ENCODE data around the gene RHOB. TPM values are rescaled to one million over a fixed set of nuclear protein-coding genes. Genes with fewer than 3 reads are reported as not detected.
"Not testable (repeated sequence)": the region's sequence is repeated elsewhere in the genome, so short reads cannot be mapped to it uniquely, and the experiment has no call there.

Gene RHOB
- total RNA-seq, 1 experiment from 2014 or later = 38.9 TPM

- BruUV-seq (replicated peaks) = no TSS peak
- intact Hi-C loops (cut with micrococcal nuclease; ENCODE audit: unreplicated experiment) (no loop called here), in situ Hi-C loops (cut with HindIII; ENCODE audit: low pct_unique_long_range_greater_than_20kb, low sequenced_read_pairs) (loop anchor here (25.0 kb wide), 1 partner anchor 203 kb away; no protein-coding TSS in a partner anchor)
- POLR2A ChIA-PET = no interaction called here
- CTCF ChIA-PET = no interaction called here
- Histone ChIP-seq H3K9me3 (ENCODE audit: control insufficient read depth, insufficient read depth, low read depth, low read length) (no peaks in the 10 kb centered on the region), H3K36me3 (ENCODE audit: control insufficient read depth, insufficient read depth, low read length) (no peaks in the 10 kb centered on the region), H3K4me1 (ENCODE audit: control insufficient read depth, insufficient read depth, low read length) (peaks cover 10% of the 10 kb centered on the region), H3K27me3 (ENCODE audit: control insufficient read depth, insufficient read depth, low read length) (no peaks in the 10 kb centered on the region), H3K27ac (ENCODE audit: low read length) (no peak overlapping the region), H3K4me3 (ENCODE audit: low read depth in 2 of 2, low read length in 2 of 2) (no peak overlapping the region)
- DNase-seq (ENCODE audit: low read depth, low spot score) (no peak), ATAC-seq (no peak)
- TF ChIP-seq REST (IDR thresholded peaks at IDR 0.05; ENCODE audit: insufficient read depth in 1 of 2, low read depth in 2 of 2, low read length in 1 of 2) (no peak), TCF7L2 (IDR thresholded peaks at IDR 0.05; ENCODE audit: low read depth, low read length) (no peak), POLR2AphosphoS5 (IDR thresholded peaks at IDR 0.05; ENCODE audit: low read depth, low read length) (no peak), SIN3A (IDR thresholded peaks at IDR 0.05; ENCODE audit: borderline replicate concordance, insufficient read depth, low read depth, low read length) (no peak), CTCF (IDR thresholded peaks at IDR 0.05) (no peak)
Measured at GRCh38 chr2:20433946-20434553, 12.8 kb upstream of the RHOB start.

GRCh38 chr2:20434588-20435294 lies 12.1 kb upstream of the RHOB start:
- CTCF ChIA-PET = no interaction called here
- in situ Hi-C loops (cut with HindIII; ENCODE audit: low pct_unique_long_range_greater_than_20kb, low sequenced_read_pairs) = loop anchor here (25.0 kb wide), 1 partner anchor 203 kb away; no protein-coding TSS in a partner anchor
- BruUV-seq (replicated peaks) = no TSS peak
- H3K36me3 ChIP-seq (ENCODE audit: control insufficient read depth, insufficient read depth, low read length) = no peaks in the 10 kb centered on the region
- intact Hi-C loops (cut with micrococcal nuclease; ENCODE audit: unreplicated experiment) = no loop called here
- TF ChIP-seq SIN3A (IDR thresholded peaks at IDR 0.05; ENCODE audit: borderline replicate concordance, insufficient read depth, low read depth, low read length) = no peak
- no peak for TF ChIP-seq TCF7L2 (IDR thresholded peaks at IDR 0.05; ENCODE audit: low read depth, low read length)
- TF ChIP-seq CTCF (IDR thresholded peaks at IDR 0.05) = no peak
- no peak for TF ChIP-seq REST (IDR thresholded peaks at IDR 0.05; ENCODE audit: insufficient read depth in 1 of 2, low read depth in 2 of 2, low read length in 1 of 2)
- no peak for TF ChIP-seq POLR2AphosphoS5 (IDR thresholded peaks at IDR 0.05; ENCODE audit: low read depth, low read length)
- DNase-seq (ENCODE audit: low read depth, low spot score) (no peak), ATAC-seq (no peak)
- no peak overlapping the region for H3K27ac ChIP-seq (ENCODE audit: low read length)
- H3K4me3 ChIP-seq (ENCODE audit: low read depth in 2 of 2, low read length in 2 of 2) = no peak overlapping the region
- H3K9me3 ChIP-seq (ENCODE audit: control insufficient read depth, insufficient read depth, low read depth, low read length) = no peaks in the 10 kb centered on the region
- no peaks in the 10 kb centered on the region for H3K27me3 ChIP-seq (ENCODE audit: control insufficient read depth, insufficient read depth, low read length)
- peaks cover 16% of the 10 kb centered on the region for H3K4me1 ChIP-seq (ENCODE audit: control insufficient read depth, insufficient read depth, low read length)
- POLR2A ChIA-PET = no interaction called here

GRCh38 chr2:20435456-20435855 lies 11.4 kb upstream of the RHOB start:
- intact Hi-C loops (cut with micrococcal nuclease; ENCODE audit: unreplicated experiment); H3K27me3 ChIP-seq (ENCODE audit: control insufficient read depth, insufficient read depth, low read length); H3K36me3 ChIP-seq (ENCODE audit: control insufficient read depth, insufficient read depth, low read length); H3K4me3 ChIP-seq (ENCODE audit: low read depth in 2 of 2, low read length in 2 of 2); H3K27ac ChIP-seq (ENCODE audit: low read length); POLR2A ChIA-PET; ATAC-seq; CTCF ChIA-PET; H3K9me3 ChIP-seq (ENCODE audit: control insufficient read depth, insufficient read depth, low read depth, low read length); BruUV-seq (replicated peaks); DNase-seq (ENCODE audit: low read depth, low spot score): not testable (repeated sequence)
- H3K4me1 ChIP-seq (ENCODE audit: control insufficient read depth, insufficient read depth, low read length) = peaks cover 16% of the 10 kb centered on the region
- in situ Hi-C loops (cut with HindIII; ENCODE audit: low pct_unique_long_range_greater_than_20kb, low sequenced_read_pairs) = loop anchor here (25.0 kb wide), 1 partner anchor 202 kb away; no protein-coding TSS in a partner anchor

Measured in Panc1 (cell line).